Heart left ventricle (tissue), 16 donors: Measurements from ENCODE around the gene PCGF1. TPM values are rescaled to one million over a fixed set of nuclear protein-coding genes. Genes with fewer than 3 reads are reported as not detected.

Experiments used
- ATAC-seq, 4 donors: fragments of 200-7000 bp; cut with Tn5 transposase; one replicate each; pipeline ENCODE4 v1.9.1; 2020 to 2022; ENCODE audit warnings: moderate library complexity in 4 of 4, mild to moderate bottlenecking in 3 of 4, moderate number of reproducible peaks in 1 of 4
- DNase-seq, 5 donors: peaks; one replicate each; pipeline ENCODE4 v3.0.0-alpha.2; 2020
- H3K27ac ChIP-seq, 12 donors: fragments of 200-600 bp; sonication (generic) in 4 of 12; one replicate each; pipeline versions ENCODE4 v1.5.0 to v1.8.0; 2016 to 2022; ENCODE audit warnings: mild to moderate bottlenecking in 2 of 12
- H3K27me3 ChIP-seq, 9 donors: fragments of 200-600 bp; sonication (generic) in 2 of 9; one replicate each; pipeline versions ENCODE4 v1.5.1 to v1.8.0; 2016 to 2022; ENCODE audit warnings: mild to moderate bottlenecking in 3 of 9
- H3K36me3 ChIP-seq, 9 donors: fragments of 200-600 bp; sonication (generic) in 2 of 9; one replicate each; pipeline versions ENCODE4 v1.5.0 to v1.8.0; 2018 to 2022; ENCODE audit warnings: mild to moderate bottlenecking in 2 of 9
- H3K4me1 ChIP-seq, 12 donors: fragments of 200-600 bp; sonication (generic) in 4 of 12; one replicate each; pipeline versions ENCODE4 v1.5.0 to v1.8.0; 2016 to 2022; ENCODE audit warnings: mild to moderate bottlenecking in 3 of 12
- H3K4me3 ChIP-seq, 12 donors: fragments of 200-600 bp; sonication (generic) in 4 of 12; one replicate each; pipeline versions ENCODE4 v1.5.0 to v1.8.0; 2017 to 2022; ENCODE audit warnings: mild to moderate bottlenecking in 9 of 12, moderate library complexity in 4 of 12
- H3K9me3 ChIP-seq, 12 donors: fragments of 200-600 bp; sonication (generic) in 4 of 12; one replicate each; pipeline versions ENCODE4 v1.5.0 to v1.8.0; 2016 to 2022; ENCODE audit warnings: mild to moderate bottlenecking in 1 of 12
- POLR2A ChIP-seq, 2 donors: fragments of 450-650 bp; IDR thresholded peaks; one replicate each; pipeline ENCODE4 v1.6.1; 2017; ENCODE audit warnings: antibody characterized with exemption in 2 of 2, mild to moderate bottlenecking in 2 of 2, moderate library complexity in 2 of 2
- WGBS, 4 donors: extraction: QIAGEN DNeasy Blood & Tissue Kit in 2 of 4; methylation state at CpG; one replicate each; pipeline versions ENCODE4 v1.1.5 to v1.1.7; 2013 to 2018; 5-methylcytosine and 5-hydroxymethylcytosine counted together
- intact Hi-C, 10 donors: fragments of 100-400 bp; cut with DNase I; formaldehyde crosslinking; loops; one replicate each; pipeline versions ENCODE4 v1.11.1 to v1.14.2; 2022
- polyA plus RNA-seq, 2 donors: library from polyadenylated mRNA; stranded (reverse); fragments of 200-250 nt; gene quantifications; one replicate each; pipeline ENCODE4 v1.2.3, GENCODE V29; 2013
- total RNA-seq, 9 donors: library from RNA; depleted of rRNA in 2 of 9; stranded (reverse); fragments of >200 nt in 2 of 9; fragmentation: NEBNext Ultra II Directional in 3 of 9; extraction: Animal tissue kit (Norgen Biotek cat#: 25700) in 3 of 9; gene quantifications; one replicate each; pipeline versions ENCODE4 v1.1.0 to v1.2.4, GENCODE V29; 2016 to 2023
- TF ChIP-seq, protein P1 (sequence below), 12 donors: fragments of 200-600 bp; sonication (generic) in 4 of 12; IDR thresholded peaks; one replicate each; pipeline versions ENCODE4 v1.5.0 to v1.8.0; 2018 to 2022; ENCODE audit warnings: antibody characterized with exemption in 12 of 12, mild to moderate bottlenecking in 5 of 12
- donor health status: ischemic (EF 13 %, LVEDD 7.1; RV severe dilation, severe dysfunction).
- donor health status: healthy with polysubstance abuse.
- donor health status: DM: no; HTN: yes; CAD: no.
- donor health status: DM: no; HTN: no; CAD: no.
- donor health status: ischemic (EF 25% LVEDD 6.9; RV normal size, moderate dysfunction).
- donor health status: ischemic (EF 25% LVEDD 5.7; RV mildly dilated, moderate dysfunction).
- donor health status: healthy.
- donor health status: DM: yes; HTN: yes; CAD: no.
- donor health status: ischemic (EF 35%, LVEDD 5.7; RV mildly dilated, moderate dysfunction).
- donor health status: nonischemic (EF 11% LVEDD 7.7; RV severe dilation, severe dysfunction).
- donor health status: DM: yes; HTN: yes; CAD: no.
- donor health status: PGD.
- donor health status: ischemic (EF 29% LVEDD 5.4; RV normal size, mild dysfunction).
- donor health status: nonischemic (EF 23%, LVEDD 6.1; RV moderate dilation, normal function).

Gene PCGF1
- total and polyA plus RNA-seq, 11 donors = 10.6 to 24.9 (median 19.2) TPM

- no peak overlapping the region for H3K4me3 ChIP-seq
- DNase-seq (no peak), ATAC-seq (no peak)
- no peaks in the 10 kb centered on the region for H3K9me3 ChIP-seq
- peaks cover 0 to 4% (median 0%) of the 10 kb centered on the region in 9 donors for H3K27me3 ChIP-seq
- H3K27ac ChIP-seq = no peak overlapping the region
- intact Hi-C loops = loop anchor here in 1 of 10 donors (2.0 kb wide), 1 partner anchor 15 kb away; no protein-coding TSS in a partner anchor
- 73 to 84% (median 77%) methylated on average over 3 of the region's 3 CpGs for WGBS, 4 donors
- peaks cover 0 to 21% (median 17%) of the 10 kb centered on the region in 12 donors for H3K4me1 ChIP-seq
- no peak for TF ChIP-seq POLR2A (IDR thresholded peaks at IDR 0.05)
- TF ChIP-seq, protein P1, sequence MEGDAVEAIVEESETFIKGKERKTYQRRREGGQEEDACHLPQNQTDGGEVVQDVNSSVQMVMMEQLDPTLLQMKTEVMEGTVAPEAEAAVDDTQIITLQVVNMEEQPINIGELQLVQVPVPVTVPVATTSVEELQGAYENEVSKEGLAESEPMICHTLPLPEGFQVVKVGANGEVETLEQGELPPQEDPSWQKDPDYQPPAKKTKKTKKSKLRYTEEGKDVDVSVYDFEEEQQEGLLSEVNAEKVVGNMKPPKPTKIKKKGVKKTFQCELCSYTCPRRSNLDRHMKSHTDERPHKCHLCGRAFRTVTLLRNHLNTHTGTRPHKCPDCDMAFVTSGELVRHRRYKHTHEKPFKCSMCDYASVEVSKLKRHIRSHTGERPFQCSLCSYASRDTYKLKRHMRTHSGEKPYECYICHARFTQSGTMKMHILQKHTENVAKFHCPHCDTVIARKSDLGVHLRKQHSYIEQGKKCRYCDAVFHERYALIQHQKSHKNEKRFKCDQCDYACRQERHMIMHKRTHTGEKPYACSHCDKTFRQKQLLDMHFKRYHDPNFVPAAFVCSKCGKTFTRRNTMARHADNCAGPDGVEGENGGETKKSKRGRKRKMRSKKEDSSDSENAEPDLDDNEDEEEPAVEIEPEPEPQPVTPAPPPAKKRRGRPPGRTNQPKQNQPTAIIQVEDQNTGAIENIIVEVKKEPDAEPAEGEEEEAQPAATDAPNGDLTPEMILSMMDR (IDR thresholded peaks at IDR 0.05) = no peak
- peaks cover 0 to 3% (median 0%) of the 10 kb centered on the region in 9 donors for H3K36me3 ChIP-seq
Observed at GRCh38 chr2:74546004-74546403, 38.5 kb upstream of the PCGF1 start.

- H3K27ac ChIP-seq = no peak overlapping the region
- DNase-seq = no peak
- H3K4me3 ChIP-seq = no peak overlapping the region
- WGBS, 4 donors = 85 to 92% (median 89%) methylated on average over 3 of the region's 3 CpGs
- peaks cover 0 to 2% (median 0%) of the 10 kb centered on the region in 9 donors for H3K27me3 ChIP-seq
- H3K4me1 ChIP-seq = peaks cover 0 to 28% (median 19%) of the 10 kb centered on the region in 12 donors
- no peaks in the 10 kb centered on the region for H3K9me3 ChIP-seq
- no peaks in the 10 kb centered on the region for H3K36me3 ChIP-seq
- no peak for ATAC-seq
- TF ChIP-seq, protein P1 (IDR thresholded peaks at IDR 0.05) = peak in 1 of 12 donors; percentile 13
- TF ChIP-seq POLR2A (IDR thresholded peaks at IDR 0.05) = no peak
- intact Hi-C loops = no loop called here
Observed at GRCh38 chr2:74544634-74545033, 37.1 kb upstream of the PCGF1 start.

DNA sequence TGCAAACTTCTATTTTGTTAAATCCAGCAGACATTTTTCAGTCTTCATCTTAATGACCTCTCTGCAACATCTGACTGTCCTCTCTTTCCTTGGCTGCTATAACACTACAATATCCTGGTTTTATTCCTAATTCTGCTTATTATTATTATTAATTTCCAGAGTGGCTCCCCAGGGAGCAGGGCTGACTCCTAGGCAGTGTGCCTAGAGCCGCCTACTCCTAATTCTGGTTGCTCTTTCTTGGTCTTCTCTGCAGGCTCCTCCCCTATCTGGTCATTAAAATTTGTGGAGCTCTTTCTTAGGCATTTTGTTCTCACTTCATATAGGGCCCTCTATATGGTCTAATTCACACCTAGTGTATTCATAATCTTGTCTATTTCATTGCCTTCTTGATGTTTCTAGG is 35.5 kb upstream of the PCGF1 start:
- TF ChIP-seq, protein P1 (IDR thresholded peaks at IDR 0.05) = no peak
- no peak for TF ChIP-seq POLR2A (IDR thresholded peaks at IDR 0.05)
- H3K27ac ChIP-seq = no peak overlapping the region
- no peaks in the 10 kb centered on the region for H3K36me3 ChIP-seq
- 59 to 72% (median 68%) methylated on average over 1 of the region's 1 CpG for WGBS, 4 donors
- DNase-seq = no peak
- H3K9me3 ChIP-seq = no peaks in the 10 kb centered on the region
- H3K4me3 ChIP-seq = no peak overlapping the region
- ATAC-seq = peak in 1 of 4 donors; percentile 42
- intact Hi-C loops = no loop called here
- H3K27me3 ChIP-seq = no peaks in the 10 kb centered on the region
- H3K4me1 ChIP-seq = peaks cover 0 to 14% (median 5%) of the 10 kb centered on the region in 12 donors

DNA sequence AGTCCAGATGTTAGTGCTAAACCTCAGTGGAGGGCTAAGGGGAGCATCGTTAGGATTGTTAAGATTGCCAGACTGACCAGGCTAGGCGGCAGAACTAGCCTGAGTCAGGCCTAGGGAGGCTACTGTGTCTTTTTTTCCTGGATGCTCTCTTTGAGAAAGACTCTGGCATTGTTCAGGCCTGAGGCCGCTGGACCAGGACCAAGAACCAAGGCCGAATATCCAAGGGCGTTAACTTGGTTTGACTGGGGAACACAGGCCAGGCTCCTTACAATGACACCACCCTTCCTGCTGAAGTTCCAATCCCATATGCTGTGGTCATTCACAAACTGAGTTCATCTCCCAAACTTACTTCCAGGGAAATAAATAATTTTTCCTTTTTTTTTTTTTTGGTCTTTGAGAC is 32.8 kb upstream of the PCGF1 start:
- peak; percentile 83 to 95 (median 88) for ATAC-seq
- peak in 4 of 5 donors; percentile 67 to 83 (median 78) for DNase-seq
- TF ChIP-seq, protein P1 (IDR thresholded peaks at IDR 0.05) = no peak
- TF ChIP-seq POLR2A (IDR thresholded peaks at IDR 0.05) = no peak
- no peaks in the 10 kb centered on the region for H3K36me3 ChIP-seq
- intact Hi-C loops = no loop called here
- WGBS, 4 donors = 36 to 58% (median 54%) methylated on average over 5 of the region's 5 CpGs
- H3K4me1 ChIP-seq = peaks cover 0 to 13% (median 5%) of the 10 kb centered on the region in 12 donors
- no peaks in the 10 kb centered on the region for H3K9me3 ChIP-seq
- no peaks in the 10 kb centered on the region for H3K27me3 ChIP-seq
- H3K4me3 ChIP-seq = no peak overlapping the region
- peak overlapping the region in 11 of 12 donors; percentile 33 to 82 (median 70) for H3K27ac ChIP-seq
